IPS-18a (cell line): ENCODE results near the gene RETNLB.

Source experiments
- H3K27ac ChIP-seq: one replicate; pipeline ENCODE4 v1.5.1; 2013; ENCODE audit warnings: low read length
- H3K27me3 ChIP-seq: one replicate; pipeline ENCODE4 v1.6.1; 2013; ENCODE audit warnings: mild to moderate bottlenecking, low read length; ENCODE audit not compliant: control insufficient read depth, insufficient read depth
- H3K36me3 ChIP-seq: one replicate; pipeline ENCODE4 v1.6.1; 2013; ENCODE audit warnings: low read depth, low read length; ENCODE audit not compliant: control insufficient read depth
- H3K4me1 ChIP-seq: one replicate; pipeline ENCODE4 v1.6.1; 2013; ENCODE audit warnings: low read depth, low read length; ENCODE audit not compliant: control insufficient read depth
- H3K4me3 ChIP-seq: one replicate; pipeline ENCODE4 v1.5.1; 2013; ENCODE audit warnings: low read length
- H3K9ac ChIP-seq: one replicate; pipeline ENCODE4 v1.6.1; 2013; ENCODE audit warnings: mild to moderate bottlenecking, low read length, moderate library complexity
- H3K9me3 ChIP-seq: one replicate; pipeline ENCODE4 v1.6.1; 2013; ENCODE audit warnings: low read depth, low read length; ENCODE audit not compliant: control insufficient read depth

Gene RETNLB

DNA sequence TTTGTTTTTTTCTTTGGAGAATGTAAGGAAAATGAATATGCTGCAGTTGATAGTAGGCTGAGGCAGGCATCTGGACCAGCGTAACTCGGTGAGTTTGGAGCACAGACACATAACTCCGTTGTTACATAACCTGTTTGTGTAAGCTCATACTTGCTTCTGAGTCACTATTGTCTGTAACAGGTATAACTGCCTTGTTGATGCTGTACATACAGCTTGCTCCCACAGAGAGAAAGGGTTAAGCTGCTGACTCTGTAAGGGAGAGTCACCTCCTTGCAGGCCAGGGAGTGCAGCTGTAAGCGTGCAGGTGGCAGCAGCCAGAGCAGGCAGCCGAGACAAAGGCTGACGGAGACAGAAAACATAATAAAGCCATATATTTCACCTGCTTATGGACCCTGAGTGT lies 20.4 kb downstream of the RETNLB start:
- Histone ChIP-seq H3K27me3 (no peaks in the 10 kb centered on the region), H3K27ac (no peak overlapping the region), H3K36me3 (no peaks in the 10 kb centered on the region)

DNA sequence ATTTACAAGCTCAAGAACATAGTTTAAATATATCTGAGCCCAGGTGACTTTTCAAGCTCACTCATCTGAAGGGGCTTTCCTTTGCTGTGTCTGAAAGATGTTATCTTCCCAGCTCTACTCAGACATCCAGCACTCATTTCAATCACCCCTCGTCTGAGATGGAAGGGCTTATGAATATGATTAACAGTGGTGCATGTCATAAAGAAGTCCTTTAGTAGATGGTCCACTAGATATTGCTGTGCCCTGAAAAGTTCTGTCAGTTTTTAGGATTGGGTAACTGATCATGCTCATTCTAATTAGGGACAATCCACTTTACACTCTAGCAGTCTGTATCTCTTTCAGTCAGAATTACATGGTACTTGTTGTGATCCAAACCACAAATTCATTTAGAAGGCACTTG lies 28.3 kb downstream of the RETNLB start:
- Histone ChIP-seq H3K27me3 (no peaks in the 10 kb centered on the region), H3K9me3 (no peaks in the 10 kb centered on the region), H3K4me3 (no peak overlapping the region), H3K27ac (no peak overlapping the region), H3K9ac (no peak overlapping the region), H3K4me1 (no peaks in the 10 kb centered on the region), H3K36me3 (no peaks in the 10 kb centered on the region)

More for the DNA sequence above, 20.4 kb downstream of the RETNLB start:
- H3K4me3 ChIP-seq: no peak overlapping the region
- no peak overlapping the region for H3K9ac ChIP-seq
- no peaks in the 10 kb centered on the region for H3K4me1 ChIP-seq
- no peaks in the 10 kb centered on the region for H3K9me3 ChIP-seq

- H3K4me3 ChIP-seq: no peak overlapping the region
- H3K27ac ChIP-seq: no peak overlapping the region
- no peaks in the 10 kb centered on the region for H3K36me3 ChIP-seq
- no peaks in the 10 kb centered on the region for H3K27me3 ChIP-seq
- no peaks in the 10 kb centered on the region for H3K4me1 ChIP-seq
- H3K9ac ChIP-seq: no peak overlapping the region
- no peaks in the 10 kb centered on the region for H3K9me3 ChIP-seq
These were observed 29.1 kb downstream of the RETNLB start for GRCh38 chr3:108728105-108728504.

DNA sequence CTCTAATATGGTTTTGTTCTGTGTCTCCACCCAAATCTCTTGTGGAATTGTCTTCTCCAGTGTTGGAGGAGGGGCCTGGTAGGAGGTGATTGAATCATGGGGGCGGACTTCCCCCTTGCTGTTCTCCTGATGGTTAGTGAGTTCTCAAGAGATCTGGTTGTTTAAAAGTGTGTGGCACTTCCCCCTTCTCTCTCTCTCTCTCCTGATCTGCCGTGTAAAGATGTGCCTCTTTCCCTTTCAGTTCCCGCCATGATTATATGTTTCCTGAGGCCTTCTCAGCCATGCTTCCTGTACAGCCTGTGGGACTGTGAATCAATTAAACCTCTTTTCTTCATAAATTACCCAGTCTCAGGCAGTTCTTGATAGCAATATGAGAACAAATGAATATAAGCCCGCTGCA lies 33.1 kb downstream of the RETNLB start:
- H3K9ac ChIP-seq: no peak overlapping the region
- no peaks in the 10 kb centered on the region for H3K27me3 ChIP-seq
- H3K4me1 ChIP-seq: no peaks in the 10 kb centered on the region
- H3K4me3 ChIP-seq: no peak overlapping the region
- H3K9me3 ChIP-seq: no peaks in the 10 kb centered on the region
- H3K27ac ChIP-seq: no peak overlapping the region
- no peaks in the 10 kb centered on the region for H3K36me3 ChIP-seq

GRCh38 chr3:108722724-108723123 lies 34.5 kb downstream of the RETNLB start:
- Histone ChIP-seq H3K4me3 (no peak overlapping the region), H3K27ac (no peak overlapping the region), H3K9ac (no peak overlapping the region), H3K9me3 (no peaks in the 10 kb centered on the region), H3K4me1 (no peaks in the 10 kb centered on the region), H3K27me3 (no peaks in the 10 kb centered on the region), H3K36me3 (no peaks in the 10 kb centered on the region)

DNA sequence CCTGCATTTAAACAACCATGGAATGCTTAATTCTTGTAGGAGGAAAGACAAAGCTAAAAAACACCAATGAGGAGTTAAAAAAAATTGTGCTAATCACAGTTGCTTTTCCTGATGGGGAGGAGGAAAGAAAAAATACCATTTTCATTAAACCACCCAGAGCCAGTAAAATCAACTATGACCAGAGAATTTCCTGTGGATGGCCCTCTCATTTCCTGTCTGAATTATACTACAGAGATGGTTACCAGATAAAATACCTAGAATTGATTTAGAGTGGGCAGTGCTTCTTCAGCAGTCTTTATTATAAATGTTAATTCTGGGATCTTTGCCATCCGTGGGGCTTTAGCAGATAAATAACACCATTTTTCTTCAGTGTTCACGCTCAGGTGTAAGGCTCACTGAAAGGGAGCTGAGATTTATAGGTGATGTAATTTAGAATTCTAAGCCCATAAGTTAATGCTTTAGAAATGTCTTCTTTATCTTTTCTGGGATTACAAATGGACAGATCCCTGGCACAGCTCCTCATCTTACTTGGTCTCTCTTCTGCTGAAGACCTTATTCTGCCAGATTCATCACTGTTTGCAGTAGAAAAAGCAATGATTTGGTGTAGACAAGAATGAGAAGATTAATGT lies 37.9 kb downstream of the RETNLB start:
- H3K27me3 ChIP-seq: no peaks in the 10 kb centered on the region
- no peak overlapping the region for H3K9ac ChIP-seq
- H3K4me1 ChIP-seq: no peaks in the 10 kb centered on the region
- no peaks in the 10 kb centered on the region for H3K36me3 ChIP-seq
- H3K9me3 ChIP-seq: no peaks in the 10 kb centered on the region
- no peak overlapping the region for H3K27ac ChIP-seq
- H3K4me3 ChIP-seq: no peak overlapping the region

GRCh38 chr3:108718454-108718853 lies 38.8 kb downstream of the RETNLB start:
- no peaks in the 10 kb centered on the region for H3K36me3 ChIP-seq
- no peak overlapping the region for H3K27ac ChIP-seq
- H3K4me3 ChIP-seq: no peak overlapping the region
- no peaks in the 10 kb centered on the region for H3K4me1 ChIP-seq
- no peak overlapping the region for H3K9ac ChIP-seq
- H3K9me3 ChIP-seq: no peaks in the 10 kb centered on the region
- H3K27me3 ChIP-seq: no peaks in the 10 kb centered on the region

DNA sequence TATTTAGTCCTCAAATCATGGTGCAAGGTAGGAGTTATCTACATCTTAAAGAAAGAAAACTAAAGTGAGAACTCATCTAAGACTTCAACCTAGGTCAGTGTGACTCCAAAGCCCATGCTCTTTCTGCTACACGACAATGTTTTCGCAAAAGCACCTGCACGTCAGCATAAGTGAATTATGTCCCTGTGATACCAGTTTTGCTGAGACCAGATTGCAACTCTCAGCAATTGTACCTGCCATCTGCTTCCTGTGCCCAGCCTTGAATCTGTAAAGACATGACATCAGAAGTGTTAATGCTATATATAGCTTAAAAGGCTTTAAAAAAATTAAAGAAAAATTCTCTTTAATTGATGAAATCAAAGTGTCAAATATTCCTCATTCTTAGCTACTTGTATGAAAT lies 43.4 kb downstream of the RETNLB start:
- Histone ChIP-seq H3K27ac (no peak overlapping the region), H3K4me1 (no peaks in the 10 kb centered on the region), H3K27me3 (no peaks in the 10 kb centered on the region), H3K9ac (no peak overlapping the region), H3K9me3 (no peaks in the 10 kb centered on the region), H3K4me3 (no peak overlapping the region), H3K36me3 (no peaks in the 10 kb centered on the region)

- no peaks in the 10 kb centered on the region for H3K9me3 ChIP-seq
- H3K36me3 ChIP-seq: no peaks in the 10 kb centered on the region
- H3K27me3 ChIP-seq: no peaks in the 10 kb centered on the region
- H3K4me3 ChIP-seq: no peak overlapping the region
- H3K27ac ChIP-seq: no peak overlapping the region
- H3K9ac ChIP-seq: no peak overlapping the region
- H3K4me1 ChIP-seq: no peaks in the 10 kb centered on the region
These were observed 44.1 kb downstream of the RETNLB start for GRCh38 chr3:108713009-108713516.
